NCI-H82 treated with DMSO at 0.1 percent for 48 hours (cell line): ENCODE data around the gene MAPK6.

Experiments used
- DNase-seq: peaks from one replicate; lab custom pipeline; 2025; ENCODE audit not compliant: unreplicated experiment; lab: John Stamatoyannopoulos, UW

Gene MAPK6

DNA sequence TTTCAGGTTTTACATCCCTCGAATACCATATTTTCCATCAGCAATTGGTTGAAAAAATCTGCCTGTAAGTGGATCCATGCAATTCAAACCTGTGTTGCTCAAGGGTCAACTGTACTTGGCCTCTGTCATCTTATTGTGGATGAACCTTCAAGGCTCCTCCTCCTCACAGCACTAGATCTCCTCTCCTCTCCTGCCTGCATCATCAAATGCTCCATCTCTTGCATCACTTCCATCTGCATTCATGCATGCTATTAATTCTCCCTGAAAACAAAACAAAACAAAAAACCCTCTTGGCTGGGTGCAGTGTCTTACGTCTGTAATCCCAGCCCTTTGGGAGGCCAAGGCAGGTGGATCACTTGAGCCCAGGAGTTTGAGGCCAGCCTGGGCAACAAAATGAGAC, 83.4 kb downstream of the MAPK6 start:
- no peak for DNase-seq

DNA sequence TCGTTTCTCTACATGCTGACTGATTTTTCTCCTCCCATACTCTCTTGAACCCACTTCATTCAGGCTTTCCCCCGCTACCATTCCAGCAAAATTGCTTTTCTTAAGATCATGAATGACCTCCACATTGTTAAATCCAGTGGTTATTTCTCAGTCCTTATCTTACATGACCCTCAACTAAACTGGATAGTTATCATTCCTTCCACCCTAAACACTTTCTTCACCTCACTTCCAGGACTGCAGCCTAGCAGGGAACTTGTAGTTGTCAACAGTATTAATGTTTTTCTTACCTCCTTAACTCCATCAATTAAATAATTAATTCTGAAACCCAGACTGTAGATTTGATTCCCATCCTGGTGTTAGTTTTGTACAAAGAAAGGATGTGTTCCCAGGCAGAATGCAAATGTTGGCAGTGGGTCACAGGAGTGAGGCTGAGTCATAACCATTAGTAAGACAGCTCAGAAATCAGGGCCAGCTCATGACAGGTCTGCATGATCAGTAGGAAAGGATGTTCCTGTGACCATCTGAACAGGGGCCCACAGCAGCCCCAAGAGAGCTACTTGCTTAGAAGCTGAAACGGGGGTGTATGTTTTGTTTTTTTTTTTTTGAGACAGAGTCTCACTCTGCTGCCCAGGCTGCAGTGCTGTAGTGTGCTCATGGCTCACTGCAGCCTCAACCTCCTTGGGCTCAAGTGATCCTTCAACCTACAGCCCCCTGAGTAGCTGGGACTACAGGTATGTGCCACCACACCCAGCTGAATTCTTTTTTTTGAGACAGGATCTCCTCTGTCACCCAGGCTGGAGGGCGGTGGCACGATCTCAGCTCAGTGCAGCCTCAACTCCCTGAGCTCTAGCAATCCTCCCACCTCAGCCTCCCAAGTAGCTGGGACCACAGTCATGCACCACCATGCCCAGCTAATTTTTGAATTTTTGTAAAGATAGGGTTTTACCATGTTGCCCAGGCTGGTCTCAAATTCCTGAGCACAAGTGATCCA, 84.5 kb downstream of the MAPK6 start:
- DNase-seq = no peak

DNA sequence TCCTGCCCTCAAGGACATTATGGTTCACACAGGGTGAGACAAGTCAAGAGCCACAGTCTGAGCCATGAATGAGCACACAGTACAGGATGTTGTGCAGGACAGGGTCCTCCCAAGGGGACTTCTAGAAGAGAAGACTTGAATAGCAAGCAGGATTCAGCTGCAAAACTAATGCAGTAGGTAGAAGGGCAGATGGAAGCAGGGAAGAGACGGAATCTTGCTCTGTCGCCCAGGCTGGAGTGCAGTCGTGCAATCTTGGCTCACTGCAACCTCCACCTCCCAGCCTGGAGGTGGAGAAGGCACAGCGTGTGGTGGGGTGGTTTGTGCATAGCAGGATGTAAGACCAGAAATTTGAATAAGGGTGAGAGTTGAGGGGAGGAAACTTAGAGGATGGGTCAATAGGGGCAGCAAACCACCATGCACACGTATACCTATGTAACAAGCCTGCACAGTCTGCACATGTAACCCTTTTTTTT, 85.5 kb downstream of the MAPK6 start:
- no peak for DNase-seq

DNA sequence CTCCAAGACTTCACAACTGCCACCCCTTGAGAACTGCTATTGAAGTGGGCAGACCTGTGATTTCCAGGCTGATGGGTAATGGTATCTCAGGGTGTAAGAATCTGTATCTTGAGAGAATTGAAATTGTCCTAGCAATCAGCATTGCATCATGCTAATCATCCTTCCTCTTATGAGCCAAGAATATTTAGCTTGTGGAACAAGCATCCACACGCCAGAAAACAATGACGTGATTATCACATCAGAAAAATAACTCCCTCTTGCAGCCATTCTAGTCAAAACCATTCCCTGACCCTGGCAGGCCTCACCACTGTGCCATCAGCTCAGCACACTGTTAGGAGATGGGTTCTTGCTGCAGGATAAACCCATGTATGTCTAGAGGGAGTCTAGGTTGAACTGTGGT, 86.8 kb downstream of the MAPK6 start:
- no peak for DNase-seq

DNA sequence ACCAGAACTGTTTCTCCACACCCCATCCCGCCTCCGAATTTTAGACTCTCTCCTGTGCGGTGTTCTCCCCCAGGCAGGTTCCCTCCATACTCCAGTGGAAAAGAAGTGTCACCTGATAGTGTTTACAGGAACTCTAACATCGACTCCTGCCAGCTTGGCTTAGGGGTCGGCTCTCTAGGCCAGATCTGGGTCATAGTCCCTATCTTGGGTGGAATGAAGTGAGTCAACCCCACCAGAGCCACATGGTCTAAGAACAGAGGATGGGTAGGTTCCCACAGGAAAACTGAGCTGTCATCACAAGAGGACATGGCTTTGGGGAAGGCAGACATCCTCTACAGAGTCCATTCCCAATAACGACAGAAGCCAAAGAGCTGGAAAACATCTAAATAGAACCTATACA, 87.6 kb downstream of the MAPK6 start:
- DNase-seq = no peak

DNA sequence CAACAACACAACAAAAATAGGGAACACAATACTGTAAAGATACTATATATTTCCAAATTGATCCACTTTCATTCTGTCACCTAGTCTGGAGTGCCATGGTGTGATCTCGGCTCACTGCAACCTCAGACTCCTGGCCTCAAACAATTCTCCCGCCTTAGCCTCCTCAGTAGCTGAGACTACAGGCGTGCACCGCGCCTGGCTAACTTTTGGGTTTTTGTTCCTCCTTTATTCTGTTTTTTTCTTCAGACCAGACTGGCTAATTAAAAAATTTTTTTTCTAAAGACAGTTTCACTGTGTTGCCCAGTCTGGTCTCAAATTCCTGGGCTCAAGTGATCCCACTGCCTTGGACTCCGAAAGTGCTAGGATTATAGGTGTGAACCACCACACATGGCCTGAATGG, 88.2 kb downstream of the MAPK6 start:
- no peak for DNase-seq

DNA sequence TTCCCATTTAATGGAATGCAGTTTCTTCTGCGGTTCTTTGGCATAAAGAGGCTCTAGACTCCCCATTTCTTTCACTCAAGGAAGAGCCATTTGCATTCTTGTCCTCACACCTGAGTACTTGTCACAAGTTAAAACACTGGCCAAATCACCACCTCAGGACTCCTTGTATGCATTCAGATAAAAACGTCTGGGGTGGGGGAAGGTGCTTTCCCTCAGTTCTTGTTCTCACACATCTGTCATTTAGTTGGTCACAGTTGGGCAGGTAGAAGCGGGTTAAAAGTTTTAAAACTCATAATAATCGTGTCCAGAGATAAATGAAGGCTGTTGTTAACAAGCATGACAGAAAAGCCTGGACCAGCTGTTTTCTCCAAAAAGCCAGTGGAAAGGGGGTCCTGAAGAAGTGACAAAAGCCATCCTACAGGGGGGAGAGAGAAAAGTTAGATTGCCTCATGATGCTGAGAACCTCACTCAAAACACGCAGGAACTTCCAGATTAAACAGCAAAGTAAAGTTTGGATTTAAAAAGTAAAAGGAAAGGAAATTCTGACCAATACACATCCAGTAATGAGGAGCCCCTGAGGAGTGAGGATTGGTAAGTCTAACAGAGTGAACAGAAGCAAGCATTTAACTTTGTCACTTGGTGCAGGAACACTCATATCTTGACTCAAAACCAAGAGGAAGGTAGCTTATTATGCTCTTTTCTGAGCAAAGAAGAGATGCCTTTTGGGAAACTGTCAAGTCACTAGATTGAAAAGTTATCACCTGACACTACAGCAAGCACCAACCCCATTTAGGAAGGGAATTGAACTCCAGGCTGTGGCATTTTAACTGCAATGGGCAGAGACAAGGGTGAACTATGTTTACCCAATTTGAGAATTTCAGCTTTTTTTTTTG, 90.8 kb downstream of the MAPK6 start:
- no peak for DNase-seq

DNA sequence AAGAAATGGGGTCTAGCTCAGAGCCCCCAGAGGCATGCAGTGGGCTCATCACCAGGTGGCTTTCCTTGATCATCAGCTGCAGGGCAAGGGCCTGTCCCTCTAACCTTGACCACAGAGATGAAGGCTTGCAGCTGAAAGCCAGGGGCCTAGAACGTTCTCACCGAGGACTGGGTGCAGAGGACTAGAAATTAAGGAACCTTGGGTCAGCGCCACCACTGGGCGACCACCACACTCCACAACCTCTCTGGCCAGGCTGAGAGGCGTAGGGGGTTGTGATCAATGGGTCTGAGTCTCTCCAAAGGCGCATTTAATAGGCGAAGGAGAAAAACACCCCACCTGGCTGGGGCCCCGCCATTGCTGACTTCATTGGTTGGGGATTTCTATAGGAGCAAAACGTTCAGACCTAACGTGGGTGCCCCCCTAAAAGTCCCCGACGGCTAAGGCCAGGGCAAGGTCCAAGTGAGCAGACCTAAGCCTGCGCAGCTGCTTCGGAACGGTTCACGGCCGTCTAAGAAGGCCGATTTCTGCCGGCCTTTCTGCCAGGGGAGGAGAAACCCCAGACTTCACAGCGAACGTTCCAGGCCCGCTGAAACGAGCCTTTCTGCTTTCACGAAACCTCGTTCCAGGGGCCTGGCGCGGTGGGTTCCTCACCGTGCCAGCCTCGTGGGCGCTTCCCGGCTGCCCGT, 92.6 kb downstream of the MAPK6 start:
- DNase-seq = no peak

DNA sequence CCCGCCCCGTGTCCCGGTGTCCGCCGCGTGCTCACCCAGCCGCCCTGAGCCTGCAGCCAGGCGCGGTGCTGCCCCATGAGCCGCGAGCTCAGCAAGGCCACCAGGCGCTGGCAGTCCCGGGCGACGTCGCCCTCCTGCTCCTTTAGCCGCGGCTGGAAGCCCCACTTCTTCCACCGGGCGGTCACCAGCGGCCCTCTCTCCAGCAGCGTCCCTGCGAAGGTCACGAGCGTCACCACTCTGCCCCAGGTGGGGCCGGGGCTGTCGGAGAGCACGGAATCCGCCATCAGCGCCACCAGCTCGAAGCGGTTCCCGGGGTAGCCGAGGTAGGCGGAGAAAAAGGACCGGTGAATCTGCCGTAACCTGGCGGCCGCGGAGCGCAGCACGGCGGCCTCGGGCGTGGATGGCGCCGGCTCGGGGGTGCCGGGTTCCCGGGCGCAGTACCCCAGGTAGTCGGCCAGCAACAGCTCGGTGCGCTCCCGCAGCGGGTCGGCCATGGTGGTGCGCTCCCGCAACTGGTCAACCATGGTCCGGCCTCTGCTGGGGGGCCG, 93.3 kb downstream of the MAPK6 start:
- DNase-seq = no peak

DNA sequence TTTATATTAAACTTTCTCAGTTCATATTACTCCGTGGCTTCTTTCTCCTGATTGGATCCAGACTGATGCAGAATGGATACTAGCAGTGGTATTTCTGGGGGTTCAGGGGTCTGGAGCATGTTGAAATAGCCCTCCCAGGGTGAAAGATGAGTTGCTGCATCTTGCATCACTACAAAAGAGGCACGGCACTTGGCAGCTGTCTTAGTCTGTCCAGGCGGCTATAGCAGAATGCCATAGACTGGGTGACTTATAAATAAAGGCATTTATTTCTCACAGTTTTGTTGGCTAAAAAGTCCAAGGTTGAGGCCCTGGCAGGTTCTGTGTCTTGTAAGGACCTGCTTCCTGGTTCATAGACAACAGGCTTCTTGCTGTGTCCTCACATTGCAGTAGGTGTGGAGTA, 94.2 kb downstream of the MAPK6 start:
- no peak for DNase-seq

DNA sequence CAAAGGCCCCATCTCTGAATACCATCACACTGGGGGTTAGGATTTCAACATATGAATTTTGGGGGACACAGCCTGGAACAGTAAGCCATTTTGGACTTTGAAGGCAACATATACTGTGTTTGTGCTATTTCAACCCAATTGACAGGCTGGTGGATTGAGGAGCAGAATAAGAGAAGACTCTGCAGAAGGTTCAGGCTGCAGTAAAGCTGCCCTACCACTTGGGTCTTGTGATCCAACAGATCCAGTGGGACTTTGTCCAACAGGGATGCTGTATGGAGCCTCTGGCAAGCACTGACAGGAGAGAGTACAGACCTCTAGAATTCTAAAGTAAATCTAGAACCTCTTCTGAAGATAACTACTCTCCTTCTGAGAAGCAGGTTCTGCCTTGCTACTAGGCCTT, 94.7 kb downstream of the MAPK6 start:
- DNase-seq = no peak

DNA sequence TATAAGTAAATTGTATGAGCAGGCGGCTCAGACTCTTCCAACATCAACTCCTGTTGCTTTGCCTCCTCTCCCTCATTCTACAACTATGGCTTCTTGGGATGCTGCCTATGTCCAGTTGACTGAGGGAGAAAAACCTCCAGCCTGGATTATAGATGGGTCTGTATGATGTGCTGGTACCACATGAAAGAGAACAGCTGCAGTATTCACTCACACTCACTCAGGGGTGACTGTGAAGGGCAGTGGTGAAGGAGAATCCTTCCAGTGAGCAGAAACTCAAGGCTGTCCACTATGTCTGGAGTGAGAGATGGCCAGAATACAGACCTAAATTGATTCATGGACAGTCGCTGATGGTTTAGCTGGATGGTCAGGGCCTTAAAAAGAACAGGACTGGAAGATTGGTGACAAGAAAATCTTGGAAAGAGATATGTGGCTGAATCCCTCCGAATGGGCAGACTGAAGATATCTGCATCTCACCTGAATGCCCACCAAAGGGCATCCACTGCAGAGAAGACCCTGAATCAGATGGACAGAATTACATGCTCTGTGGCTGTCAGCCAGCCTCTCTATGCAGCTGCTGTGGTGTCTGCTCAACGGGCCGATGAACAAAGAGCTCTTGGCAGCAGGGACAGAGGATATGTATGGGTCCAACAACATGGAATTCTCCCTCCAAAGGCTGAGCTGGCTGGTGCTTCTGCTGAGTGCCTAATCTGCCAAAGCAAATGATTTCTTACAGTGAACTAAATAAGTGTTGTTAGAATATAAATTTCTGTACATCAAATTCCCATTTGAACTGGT, 95.4 kb downstream of the MAPK6 start:
- no peak for DNase-seq

DNA sequence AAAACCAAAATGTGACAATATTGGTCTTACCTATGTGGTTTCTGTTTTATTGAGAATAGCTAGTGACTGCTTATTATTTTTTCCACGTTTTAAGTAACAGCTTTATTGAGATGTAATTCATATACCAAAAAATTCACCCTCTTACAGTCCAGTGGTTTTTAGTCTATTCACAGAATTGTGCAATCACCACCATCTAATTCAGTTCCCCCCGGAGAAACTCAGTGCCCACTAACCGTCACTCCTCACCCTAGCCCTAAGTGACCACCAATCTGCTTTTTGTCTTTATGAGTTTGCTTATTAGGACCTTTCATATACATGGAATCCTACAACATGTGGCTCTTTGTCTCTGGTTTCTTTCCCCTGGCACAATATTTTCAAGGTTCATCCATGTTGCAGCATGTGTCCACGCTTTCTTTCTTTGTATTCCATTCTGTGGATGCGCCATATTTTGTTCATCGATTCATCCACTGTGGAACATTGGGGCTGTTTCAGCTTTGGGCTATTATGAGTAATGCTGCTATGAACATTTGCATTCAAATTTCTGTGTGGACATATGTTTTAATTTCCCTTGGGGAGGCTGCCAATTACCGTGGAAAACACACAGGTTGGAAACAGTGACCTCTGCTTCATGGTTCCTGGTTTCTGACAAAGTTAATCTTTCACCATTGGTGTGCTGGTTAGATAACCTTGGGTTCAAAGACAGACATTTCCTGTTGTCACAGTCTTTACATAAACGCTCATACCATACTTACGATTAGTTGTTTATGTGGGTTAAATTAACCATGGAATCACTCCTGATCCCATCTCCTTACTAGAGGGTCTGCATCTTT, 96.8 kb downstream of the MAPK6 start:
- DNase-seq = no peak
